Stimulated activated CD8-positive, alpha-beta memory T cell treated with anti-CD3 and anti-CD28 coated beads, Interleukin-12 subunit alpha, Interleukin-12 subunit beta, amount 100 ng/mL, for 24 hours (primary cell): ENCODE results near the gene PLOD3.

ENCODE experiments used
- DNase-seq: peaks from one replicate; pipeline ENCODE4 v3.0.0-alpha.2; 2020; ENCODE audit errors: extremely low read depth

PLOD3 gene

GRCh38 chr7:101238226-101239182, 21.1 kb upstream of the PLOD3 start:
- DNase-seq: no peak

GRCh38 chr7:101237206-101238067, 20.1 kb upstream of the PLOD3 start, which contains the start of gene CLDN15:
Gene CLDN15 (minus strand): TSS chr7:101237802. CDS start chr7:101237581, 221 bp downstream.
- DNase-seq: no peak

- no peak for DNase-seq
Observed at GRCh38 chr7:101236292-101236835, 19.0 kb upstream of the PLOD3 start.

- DNase-seq: no peak
Observed at GRCh38 chr7:101235522-101235921, 18.1 kb upstream of the PLOD3 start.

GRCh38 chr7:101235050-101235449, 17.7 kb upstream of the PLOD3 start:
- DNase-seq: no peak

- DNase-seq: no peak
Observed at GRCh38 chr7:101234636-101235035, 17.3 kb upstream of the PLOD3 start.

GRCh38 chr7:101233907-101234547, 16.6 kb upstream of the PLOD3 start:
- no peak for DNase-seq

- DNase-seq: no peak
Observed at GRCh38 chr7:101232141-101232850, 14.9 kb upstream of the PLOD3 start.

GRCh38 chr7:101231644-101232043, 14.3 kb upstream of the PLOD3 start:
- DNase-seq: no peak

GRCh38 chr7:101226721-101227120, 9.3 kb upstream of the PLOD3 start:
- DNase-seq: no peak

GRCh38 chr7:101225650-101226049, 8.3 kb upstream of the PLOD3 start:
- no peak for DNase-seq

GRCh38 chr7:101223528-101223927, 6.1 kb upstream of the PLOD3 start:
- DNase-seq: no peak

GRCh38 chr7:101222275-101222830, 5.0 kb upstream of the PLOD3 start:
- no peak for DNase-seq

- no peak for DNase-seq
Observed at GRCh38 chr7:101220295-101220694, 2.9 kb upstream of the PLOD3 start.

GRCh38 chr7:101218236-101219125, 1.1 kb upstream of the PLOD3 start:
- DNase-seq: no peak

- DNase-seq: no peak
Observed at GRCh38 chr7:101216860-101217387, 457 bp downstream of the PLOD3 start.

- no peak for DNase-seq
Observed at GRCh38 chr7:101216001-101216859, 1.2 kb downstream of the PLOD3 start.

GRCh38 chr7:101212014-101212413, 5.4 kb downstream of the PLOD3 start:
- DNase-seq: no peak
